Stimulated activated naive CD4-positive, alpha-beta T cell treated with Interleukin-2 at 50 U/mL for 16 hours (primary cell): Measurements from ENCODE around the gene MET.
A peak's percentile ranks its signal among the peaks of the same experiment; 100 is the strongest.

Experiments used
- DNase-seq: peaks from one replicate; lab custom pipeline; 2025; lab: John Stamatoyannopoulos, UW

Gene MET

DNA sequence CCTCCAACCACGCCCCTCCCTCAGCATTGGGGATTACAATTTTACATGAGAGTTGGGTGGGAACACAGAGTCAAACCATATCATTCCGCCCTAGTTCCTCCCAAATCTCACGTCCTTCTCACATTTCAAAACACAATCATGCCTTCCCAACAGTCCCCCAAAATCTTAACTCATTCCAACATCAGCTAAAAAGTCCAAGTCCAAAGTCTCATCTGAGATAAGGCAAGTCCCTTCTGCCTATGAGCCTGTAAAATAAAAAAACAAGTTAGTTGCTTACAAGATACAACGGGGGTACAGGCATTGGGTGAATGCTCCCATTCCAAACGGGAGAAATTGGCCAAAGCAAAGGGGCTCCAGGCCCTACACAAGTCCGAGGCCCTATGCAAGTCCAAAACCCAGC lies 112.7 kb downstream of the MET start:
- no peak for DNase-seq

DNA sequence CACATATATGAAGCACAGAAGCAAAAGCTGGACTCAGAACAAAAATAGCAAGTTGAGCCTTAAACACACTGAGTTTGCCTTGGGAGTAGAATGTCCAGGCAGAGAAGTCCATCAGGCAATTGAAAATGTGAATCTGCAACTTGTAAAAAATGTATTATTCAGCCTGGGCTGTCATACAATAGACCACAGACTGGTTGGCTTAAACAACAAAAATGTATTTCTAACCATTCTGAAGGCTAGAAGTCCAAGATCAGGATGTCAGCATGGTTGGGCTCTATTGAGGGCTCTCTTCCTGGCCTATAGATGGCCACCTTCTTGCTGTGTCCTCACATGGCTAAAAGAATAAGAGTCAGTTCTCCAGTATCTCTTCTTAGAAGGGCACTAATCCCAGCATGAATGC lies 113.8 kb downstream of the MET start:
- no peak for DNase-seq

DNA sequence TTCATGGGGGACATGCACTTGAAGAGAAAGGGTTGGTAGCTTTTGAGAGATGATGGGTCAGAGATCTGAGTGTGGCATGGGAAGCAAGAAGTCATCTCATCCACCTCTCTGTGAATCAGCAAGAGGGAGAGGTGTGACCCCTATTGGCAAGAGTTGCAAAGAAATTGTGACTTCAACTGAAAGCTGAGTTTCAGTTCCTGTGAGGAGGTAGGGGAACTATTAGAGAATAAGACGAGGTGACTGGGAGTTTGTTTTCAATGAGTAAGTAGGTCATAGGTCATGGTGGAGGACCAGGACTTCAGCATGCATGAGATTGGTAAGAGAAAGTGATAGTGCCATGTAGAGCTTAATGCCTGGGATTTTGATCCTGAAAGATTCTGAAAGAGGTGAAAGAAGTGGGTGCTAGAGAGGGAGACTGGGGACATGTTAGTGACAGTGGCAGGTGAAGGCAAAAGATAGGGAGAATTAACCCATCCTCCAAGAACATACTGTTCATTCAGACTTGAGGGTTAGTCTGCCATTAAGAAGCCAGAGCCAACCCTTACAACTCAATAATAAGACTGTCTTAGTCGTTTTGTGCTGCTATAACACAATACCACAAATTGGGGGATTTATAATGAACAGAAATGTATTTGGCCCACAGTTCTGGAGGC lies 114.9 kb downstream of the MET start:
- DNase-seq = peak; percentile 9

DNA sequence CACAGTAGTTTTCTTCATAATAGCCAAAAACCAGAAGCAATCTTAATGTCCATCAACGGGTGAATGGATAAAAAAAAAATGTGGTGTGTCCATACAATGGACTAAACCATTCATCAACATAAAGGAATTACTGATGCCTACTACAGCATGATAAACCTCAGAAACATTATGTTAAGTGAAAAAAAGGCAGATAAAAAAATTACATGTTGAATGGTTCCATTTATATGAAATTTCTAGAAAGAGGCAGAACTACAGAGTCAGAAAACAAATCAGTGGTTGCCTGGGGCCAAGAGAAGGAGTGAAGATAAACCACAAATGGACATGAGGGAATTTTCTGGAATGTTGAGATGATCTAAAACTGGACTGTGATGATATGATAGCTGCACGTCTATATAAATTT lies 115.9 kb downstream of the MET start:
- DNase-seq = no peak

GRCh38 chr7:116788572-116789197 lies 116.7 kb downstream of the MET start:
- DNase-seq = no peak

GRCh38 chr7:116790025-116790424 lies 118.0 kb downstream of the MET start:
- DNase-seq = no peak

DNA sequence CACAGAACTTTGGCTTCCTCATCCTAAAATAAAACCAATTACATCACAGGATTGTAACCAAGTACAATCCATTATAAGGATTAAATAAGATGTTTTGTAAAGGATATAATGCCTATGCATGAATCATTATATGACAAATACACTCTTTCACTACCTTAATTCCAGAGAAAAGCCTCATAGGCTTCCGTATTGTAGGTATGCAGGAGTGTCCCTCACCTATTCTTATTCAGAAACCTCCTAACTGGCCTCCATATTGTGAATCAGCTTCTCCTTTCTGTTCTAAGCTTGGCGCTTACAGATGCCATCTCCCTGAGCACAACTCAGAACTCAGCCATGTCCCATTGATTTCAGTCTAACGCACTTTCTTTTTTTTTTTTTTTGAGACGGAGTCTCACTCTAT lies 120.8 kb downstream of the MET start:
- DNase-seq = no peak

GRCh38 chr7:116793795-116794340 lies 121.9 kb downstream of the MET start:
- DNase-seq = no peak

DNA sequence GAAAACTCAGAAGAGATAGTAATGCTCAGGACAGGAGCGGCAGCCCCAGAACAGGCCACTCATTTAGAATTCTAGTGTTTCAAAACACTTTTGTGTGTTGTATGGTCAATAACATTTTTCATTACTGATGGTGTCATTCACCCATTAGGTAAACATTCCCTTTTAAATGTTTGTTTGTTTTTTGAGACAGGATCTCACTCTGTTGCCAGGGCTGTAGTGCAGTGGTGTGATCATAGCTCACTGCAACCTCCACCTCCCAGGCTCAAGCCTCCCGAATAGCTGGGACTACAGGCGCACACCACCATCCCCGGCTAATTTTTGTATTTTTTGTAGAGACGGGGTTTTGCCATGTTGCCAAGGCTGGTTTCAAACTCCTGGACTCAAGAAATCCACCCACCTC lies 124.5 kb downstream of the MET start:
- no peak for DNase-seq

GRCh38 chr7:116797612-116798011 lies 125.6 kb downstream of the MET start:
- DNase-seq = no peak

GRCh38 chr7:116798232-116798631 lies 126.2 kb downstream of the MET start:
- no peak for DNase-seq

GRCh38 chr7:116799916-116800315 lies 127.9 kb downstream of the MET start:
- DNase-seq = no peak

- DNase-seq = no peak
Observed at GRCh38 chr7:116800594-116800993, 128.6 kb downstream of the MET start.

DNA sequence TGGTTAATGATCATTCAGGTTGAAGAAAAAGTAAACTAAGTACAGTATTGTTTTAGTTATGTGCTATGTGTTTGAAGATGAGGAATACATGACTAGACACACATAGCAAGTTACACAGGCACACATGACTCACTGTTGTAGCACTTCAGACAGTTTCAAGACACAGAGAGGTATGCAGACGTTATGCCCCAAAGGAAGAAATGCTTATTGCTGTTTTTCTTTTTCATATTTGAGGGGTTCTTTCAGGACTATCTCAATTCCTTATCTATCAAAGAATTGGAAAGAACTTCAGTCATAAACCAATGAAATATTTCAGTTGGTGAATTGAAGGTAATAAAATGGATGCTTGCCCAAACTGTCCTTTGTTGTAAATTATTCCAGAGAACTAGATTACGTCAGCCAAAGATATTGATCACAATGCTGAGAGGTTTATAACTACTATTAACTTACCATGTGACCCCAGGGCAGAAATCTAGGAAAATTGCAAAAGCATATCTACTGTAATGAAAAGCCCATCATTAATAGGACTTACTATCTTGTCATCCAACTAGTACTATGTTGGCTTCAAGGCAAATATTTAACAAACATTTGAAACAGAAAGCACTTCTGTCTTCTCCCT lies 129.2 kb downstream of the MET start:
- no peak for DNase-seq

GRCh38 chr7:116802144-116802745 lies 130.2 kb downstream of the MET start:
- no peak for DNase-seq

GRCh38 chr7:116802746-116803152 lies 130.8 kb downstream of the MET start:
- DNase-seq = peak; percentile 0

- no peak for DNase-seq
Observed at GRCh38 chr7:116804471-116804870, 132.5 kb downstream of the MET start.

- no peak for DNase-seq
Observed at GRCh38 chr7:116805100-116805544, 133.1 kb downstream of the MET start.

DNA sequence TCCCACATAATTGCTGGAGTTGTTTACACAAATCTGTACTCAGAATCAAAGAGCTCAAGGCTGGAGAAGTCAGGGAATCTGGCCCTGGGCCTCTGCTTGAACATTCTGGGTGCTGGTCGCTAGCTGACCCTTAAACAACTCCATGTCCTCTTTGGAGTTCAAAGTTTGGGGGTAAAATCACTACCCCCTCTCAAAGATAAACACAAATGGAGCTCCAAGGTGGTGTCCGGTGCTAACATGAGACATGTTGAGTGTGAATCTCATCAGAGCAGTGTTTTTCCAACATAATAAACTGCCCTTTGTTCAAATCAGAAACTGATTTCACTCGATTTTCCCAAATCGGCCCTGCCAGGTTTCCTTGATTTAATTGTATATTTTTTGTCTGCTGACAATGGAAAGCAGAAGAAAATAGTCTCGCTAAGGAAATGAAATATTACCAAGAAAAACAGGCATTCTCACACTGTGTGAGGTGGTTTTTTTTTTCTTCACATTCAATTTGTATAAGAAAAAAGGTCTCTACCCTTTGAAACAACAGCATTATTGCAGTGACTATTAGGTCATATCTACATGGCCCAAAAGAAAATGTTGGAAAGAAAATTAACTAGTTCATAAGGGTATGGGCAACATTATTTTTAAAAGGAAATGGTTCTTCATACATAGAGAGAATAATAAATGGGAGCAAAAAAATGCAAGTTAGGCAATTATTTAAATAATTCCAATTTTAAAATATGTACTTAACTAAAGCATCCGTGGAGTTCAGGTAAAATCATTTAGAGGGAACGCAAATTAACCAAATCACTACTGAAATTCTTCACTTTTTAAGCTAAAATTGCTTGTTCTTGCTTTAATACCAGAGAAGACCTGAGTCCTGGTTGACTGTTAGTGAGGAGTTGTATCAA lies 134.3 kb downstream of the MET start:
- no peak for DNase-seq

- DNase-seq = no peak
Observed at GRCh38 chr7:116807011-116807560, 135.1 kb downstream of the MET start.

DNA sequence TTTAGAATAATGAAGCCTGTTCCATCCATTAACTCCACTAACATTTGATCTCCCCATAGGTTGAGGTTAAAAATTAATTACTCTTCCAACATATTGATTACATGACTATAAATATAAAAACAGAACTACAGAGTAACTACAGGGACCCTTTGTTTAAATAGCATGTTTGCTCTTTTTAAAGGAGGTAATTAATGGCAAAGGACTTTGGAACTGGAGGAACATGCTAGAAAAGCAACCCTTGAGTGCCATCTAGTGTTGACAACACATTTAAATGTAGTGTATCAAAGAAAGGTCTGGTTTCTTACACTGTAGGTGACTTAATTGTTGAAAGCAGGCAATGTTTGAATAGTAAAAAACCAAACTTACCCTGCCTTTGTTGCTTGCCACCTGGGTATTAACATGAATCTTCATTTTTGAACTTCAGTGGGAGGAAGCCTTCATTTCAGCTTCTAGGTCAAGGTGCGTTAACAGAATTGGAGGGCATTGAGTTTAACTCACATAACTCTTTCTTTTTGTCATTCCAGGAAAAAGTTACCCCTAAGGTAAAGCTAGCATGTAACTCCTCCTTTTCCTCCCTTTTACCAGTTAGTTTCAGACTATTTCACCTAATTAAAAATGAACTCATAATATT lies 137.8 kb downstream of the MET start:
- no peak for DNase-seq
